HepG2 (cell line): Measurements from ENCODE around the gene MRPL20. TPM values are rescaled to one million over a fixed set of nuclear protein-coding genes. Genes with fewer than 3 reads are reported as not detected.

Experiments
- CBX2 ChIP-seq, 2 experiments: fragments of 200-600 bp in 1 of 2; sonication (generic); formaldehyde crosslinking in 1 of 2; IDR thresholded peaks; 2 replicates each; pipeline versions ENCODE4 v1.7.0 to v1.8.1; 2018 to 2022; ENCODE audit warnings: low read depth in 2 of 2, low read length in 1 of 2, mild to moderate bottlenecking in 1 of 2, missing genetic modification reagents in 1 of 2
- CREBL2 ChIP-seq: sonication (generic); formaldehyde crosslinking; IDR thresholded peaks from 2 replicates; pipeline ENCODE4 v1.8.1; 2023; ENCODE audit warnings: missing genetic modification reagents, mild to moderate bottlenecking, borderline replicate concordance
- GPN1 ChIP-seq: sonication (generic); formaldehyde crosslinking; IDR thresholded peaks from 2 replicates; pipeline ENCODE4 v1.5.1; 2020; ENCODE audit warnings: missing genetic modification reagents, borderline replicate concordance
- KDM1A ChIP-seq: IDR thresholded peaks from 2 replicates; pipeline ENCODE4 v1.6.1; 2016; ENCODE audit warnings: missing compliant biosample characterization
- MAFK ChIP-seq, 2 experiments: IDR thresholded peaks in 1 of 2; conservative IDR thresholded peaks in 1 of 2; 2 replicates each; pipeline ENCODE4 v1.6.1; 2011; ENCODE audit warnings: improper control_type of control experiment in 2 of 2, low read length in 2 of 2
- NFYC ChIP-seq: IDR thresholded peaks from 2 replicates; pipeline ENCODE4 v1.6.1; 2016; ENCODE audit warnings: missing genetic modification reagents, missing compliant biosample characterization
- ONECUT2 ChIP-seq: sonication (generic); formaldehyde crosslinking; IDR thresholded peaks from 2 replicates; pipeline ENCODE4 v1.4.0; 2020; ENCODE audit warnings: missing genetic modification reagents
- PRPF4 ChIP-seq: fragments of 200-400 bp; formaldehyde crosslinking; IDR thresholded peaks from 2 replicates; pipeline ENCODE4 v1.6.1; 2016; ENCODE audit warnings: low read length, low read depth; ENCODE audit not compliant: poor library complexity, severe bottlenecking
- RAD21 ChIP-seq: fragments of 450-650 bp; formaldehyde crosslinking; IDR thresholded peaks from 2 replicates; pipeline ENCODE4 v1.5.0; 2020; ENCODE audit warnings: mild to moderate bottlenecking
- RBM22 ChIP-seq: fragments of 200-400 bp; formaldehyde crosslinking; optimal IDR thresholded peaks from 2 replicates; pipeline ENCODE3; 2017; ENCODE audit warnings: mild to moderate bottlenecking, low read length, moderate library complexity
- TCF12 ChIP-seq, 2 experiments: fragments of 450-650 bp in 1 of 2; sonication (generic) in 1 of 2; formaldehyde crosslinking in 1 of 2; IDR thresholded peaks; 2 replicates each; pipeline versions ENCODE4 v1.6.1 to v1.8.0; 2017 to 2022; ENCODE audit warnings: antibody characterized with exemption in 1 of 2, mild to moderate bottlenecking in 1 of 2, missing genetic modification reagents in 1 of 2, moderate library complexity in 1 of 2
- ZKSCAN5 ChIP-seq: sonication (generic); formaldehyde crosslinking; IDR thresholded peaks from 2 replicates; pipeline ENCODE4 v1.5.1; 2020; ENCODE audit warnings: mild to moderate bottlenecking, missing genetic modification reagents
- ZNF260 ChIP-seq: sonication (generic); formaldehyde crosslinking; IDR thresholded peaks from 2 replicates; pipeline ENCODE4 v1.4.0; 2020; ENCODE audit warnings: missing genetic modification reagents, low read depth, mild to moderate bottlenecking, borderline replicate concordance
- ZNF264 ChIP-seq: sonication (generic); formaldehyde crosslinking; IDR thresholded peaks from 2 replicates; pipeline ENCODE4 v1.4.0; 2020; ENCODE audit warnings: missing genetic modification reagents
- ZNF30 ChIP-seq: sonication (generic); formaldehyde crosslinking; IDR thresholded peaks from 2 replicates; pipeline ENCODE4 v1.5.0; 2020; ENCODE audit warnings: mild to moderate bottlenecking, missing genetic modification reagents
- ZNF441 ChIP-seq: sonication (generic); formaldehyde crosslinking; IDR thresholded peaks from 2 replicates; pipeline ENCODE4 v1.7.0; 2021; ENCODE audit warnings: missing genetic modification reagents, borderline replicate concordance
- ZNF543 ChIP-seq: sonication (generic); formaldehyde crosslinking; IDR thresholded peaks from 2 replicates; pipeline ENCODE4 v1.4.0; 2020; ENCODE audit warnings: mild to moderate bottlenecking, missing genetic modification reagents
- ZNF678 ChIP-seq: sonication (generic); formaldehyde crosslinking; IDR thresholded peaks from 2 replicates; pipeline ENCODE4 v1.4.0; 2020; ENCODE audit warnings: mild to moderate bottlenecking, missing genetic modification reagents
- polyA plus RNA-seq, 8 experiments: library from polyadenylated mRNA; depleted of rRNA in 3 of 8; stranded (reverse) in 7 of 8; unstranded in 1 of 8; fragments of >200 nt; fragmentation: Illumina TruSeq in 4 of 8; extraction: Trizol in 4 of 8; gene quantifications; 2 replicates each; pipeline versions ENCODE4 v1.2.1 to v1.2.3, GENCODE V29; 2011 to 2016; ENCODE audit warnings: low read depth in 4 of 8, missing spikeins in 1 of 8, mixed read lengths in 1 of 8; ENCODE audit not compliant: insufficient read depth in 1 of 8
- total RNA-seq, 5 experiments: library from RNA; depleted of rRNA; stranded (reverse); fragments of >200 nt; fragmentation: Illumina TruSeq; extraction: Trizol; gene quantifications; 2 replicates each; pipeline ENCODE4 v1.2.3, GENCODE V29; 2016; ENCODE audit warnings: low read depth in 1 of 5
- TF ChIP-seq, protein P1 (sequence below): sonication (generic); formaldehyde crosslinking; conservative IDR thresholded peaks from 2 replicates; pipeline ENCODE4 v1.4.0; 2020; ENCODE audit warnings: missing genetic modification reagents
- TF ChIP-seq, protein P2 (sequence below): sonication (generic); formaldehyde crosslinking; IDR thresholded peaks from 2 replicates; pipeline ENCODE4 v1.4.0; 2020; ENCODE audit warnings: missing genetic modification reagents
- TF ChIP-seq, protein P3 (sequence below): sonication (generic); formaldehyde crosslinking; IDR thresholded peaks from 2 replicates; pipeline ENCODE4 v1.4.0; 2020; ENCODE audit warnings: mild to moderate bottlenecking, missing genetic modification reagents
- TF ChIP-seq, protein P4 (sequence below): sonication (generic); formaldehyde crosslinking; IDR thresholded peaks from 2 replicates; pipeline ENCODE4 v1.5.0; 2020; ENCODE audit warnings: missing genetic modification reagents, mild to moderate bottlenecking, borderline replicate concordance

MRPL20 gene
- total and polyA plus RNA-seq, 2 of the 13 experiments (the other 11 are each of a cell fraction or from before 2014, with no cell fraction given), result 59.2 to 127 TPM

- TF ChIP-seq CBX2 (IDR thresholded peaks at IDR 0.05; ENCODE audit: low read depth, low read length), result no peak
- no peak for TF ChIP-seq CBX2 (CRISPR knock-in tag; IDR thresholded peaks at IDR 0.05; ENCODE audit: low read depth)
- no peak for TF ChIP-seq TCF12 (IDR thresholded peaks at IDR 0.05)
- TF ChIP-seq TCF12 (CRISPR knock-in tag; IDR thresholded peaks at IDR 0.05), result no peak
- TF ChIP-seq ZNF264 (CRISPR knock-in tag), result no peak
- TF ChIP-seq RBM22, result no peak
- no peak for TF ChIP-seq PRPF4
- TF ChIP-seq, protein P1, sequence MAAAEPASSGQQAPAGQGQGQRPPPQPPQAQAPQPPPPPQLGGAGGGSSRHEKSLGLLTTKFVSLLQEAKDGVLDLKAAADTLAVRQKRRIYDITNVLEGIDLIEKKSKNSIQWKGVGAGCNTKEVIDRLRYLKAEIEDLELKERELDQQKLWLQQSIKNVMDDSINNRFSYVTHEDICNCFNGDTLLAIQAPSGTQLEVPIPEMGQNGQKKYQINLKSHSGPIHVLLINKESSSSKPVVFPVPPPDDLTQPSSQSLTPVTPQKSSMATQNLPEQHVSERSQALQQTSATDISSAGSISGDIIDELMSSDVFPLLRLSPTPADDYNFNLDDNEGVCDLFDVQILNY (CRISPR knock-in tag), result no peak
- TF ChIP-seq KDM1A (CRISPR knock-in tag), result no peak
- no peak for TF ChIP-seq ONECUT2 (CRISPR knock-in tag)
- TF ChIP-seq ZNF678 (CRISPR knock-in tag), result no peak
- TF ChIP-seq GPN1 (CRISPR knock-in tag), result no peak
- no peak for TF ChIP-seq ZKSCAN5 (CRISPR knock-in tag)
- TF ChIP-seq, protein P2, sequence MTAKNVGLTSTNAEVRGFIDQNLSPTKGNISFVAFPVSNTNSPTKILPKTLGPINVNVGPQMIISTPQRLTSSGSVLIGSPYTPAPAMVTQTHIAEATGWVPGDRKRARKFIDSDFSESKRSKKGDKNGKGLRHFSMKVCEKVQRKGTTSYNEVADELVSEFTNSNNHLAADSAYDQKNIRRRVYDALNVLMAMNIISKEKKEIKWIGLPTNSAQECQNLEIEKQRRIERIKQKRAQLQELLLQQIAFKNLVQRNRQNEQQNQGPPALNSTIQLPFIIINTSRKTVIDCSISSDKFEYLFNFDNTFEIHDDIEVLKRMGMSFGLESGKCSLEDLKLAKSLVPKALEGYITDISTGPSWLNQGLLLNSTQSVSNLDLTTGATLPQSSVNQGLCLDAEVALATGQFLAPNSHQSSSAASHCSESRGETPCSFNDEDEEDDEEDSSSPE (CRISPR knock-in tag), result no peak
- TF ChIP-seq, protein P3, sequence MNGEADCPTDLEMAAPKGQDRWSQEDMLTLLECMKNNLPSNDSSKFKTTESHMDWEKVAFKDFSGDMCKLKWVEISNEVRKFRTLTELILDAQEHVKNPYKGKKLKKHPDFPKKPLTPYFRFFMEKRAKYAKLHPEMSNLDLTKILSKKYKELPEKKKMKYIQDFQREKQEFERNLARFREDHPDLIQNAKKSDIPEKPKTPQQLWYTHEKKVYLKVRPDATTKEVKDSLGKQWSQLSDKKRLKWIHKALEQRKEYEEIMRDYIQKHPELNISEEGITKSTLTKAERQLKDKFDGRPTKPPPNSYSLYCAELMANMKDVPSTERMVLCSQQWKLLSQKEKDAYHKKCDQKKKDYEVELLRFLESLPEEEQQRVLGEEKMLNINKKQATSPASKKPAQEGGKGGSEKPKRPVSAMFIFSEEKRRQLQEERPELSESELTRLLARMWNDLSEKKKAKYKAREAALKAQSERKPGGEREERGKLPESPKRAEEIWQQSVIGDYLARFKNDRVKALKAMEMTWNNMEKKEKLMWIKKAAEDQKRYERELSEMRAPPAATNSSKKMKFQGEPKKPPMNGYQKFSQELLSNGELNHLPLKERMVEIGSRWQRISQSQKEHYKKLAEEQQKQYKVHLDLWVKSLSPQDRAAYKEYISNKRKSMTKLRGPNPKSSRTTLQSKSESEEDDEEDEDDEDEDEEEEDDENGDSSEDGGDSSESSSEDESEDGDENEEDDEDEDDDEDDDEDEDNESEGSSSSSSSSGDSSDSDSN (CRISPR knock-in tag), result peak; percentile 90
- no peak for TF ChIP-seq ZNF30 (CRISPR knock-in tag)
- TF ChIP-seq, protein P4, sequence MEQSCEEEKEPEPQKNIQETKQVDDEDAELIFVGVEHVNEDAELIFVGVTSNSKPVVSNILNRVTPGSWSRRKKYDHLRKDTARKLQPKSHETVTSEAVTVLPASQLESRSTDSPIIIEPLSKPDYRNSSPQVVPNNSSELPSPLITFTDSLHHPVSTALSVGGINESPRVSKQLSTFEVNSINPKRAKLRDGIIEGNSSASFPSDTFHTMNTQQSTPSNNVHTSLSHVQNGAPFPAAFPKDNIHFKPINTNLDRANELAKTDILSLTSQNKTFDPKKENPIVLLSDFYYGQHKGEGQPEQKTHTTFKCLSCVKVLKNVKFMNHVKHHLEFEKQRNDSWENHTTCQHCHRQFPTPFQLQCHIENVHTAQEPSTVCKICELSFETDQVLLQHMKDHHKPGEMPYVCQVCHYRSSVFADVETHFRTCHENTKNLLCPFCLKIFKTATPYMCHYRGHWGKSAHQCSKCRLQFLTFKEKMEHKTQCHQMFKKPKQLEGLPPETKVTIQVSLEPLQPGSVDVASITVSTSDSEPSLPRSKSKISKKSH (CRISPR knock-in tag), result no peak
- no peak for TF ChIP-seq CREBL2 (CRISPR knock-in tag)
- TF ChIP-seq NFYC (CRISPR knock-in tag), result 0 out of 2 replicates have a peak, but pooled peaks have one; percentile 24
- TF ChIP-seq ZNF543 (CRISPR knock-in tag), result 0 out of 2 replicates have a peak, but pooled peaks have one; percentile 47
- TF ChIP-seq ZNF260, result no peak
- TF ChIP-seq RAD21 (CRISPR knock-in tag), result no peak
- 0 out of 2 replicates have a peak, but pooled peaks have one; percentile 23 for TF ChIP-seq ZNF441
- TF ChIP-seq MAFK (conservative IDR thresholded peaks at IDR 0.05 in 1 of 2, IDR thresholded peaks at IDR 0.05 in 1 of 2; ENCODE audit: low read length in 2 of 2), result no peak
Observed at GRCh38 chr1:1361982-1362423, 45.1 kb downstream of the MRPL20 start (continued).
